ENCODE results near the gene MMP3.

Gene MMP3

DNA sequence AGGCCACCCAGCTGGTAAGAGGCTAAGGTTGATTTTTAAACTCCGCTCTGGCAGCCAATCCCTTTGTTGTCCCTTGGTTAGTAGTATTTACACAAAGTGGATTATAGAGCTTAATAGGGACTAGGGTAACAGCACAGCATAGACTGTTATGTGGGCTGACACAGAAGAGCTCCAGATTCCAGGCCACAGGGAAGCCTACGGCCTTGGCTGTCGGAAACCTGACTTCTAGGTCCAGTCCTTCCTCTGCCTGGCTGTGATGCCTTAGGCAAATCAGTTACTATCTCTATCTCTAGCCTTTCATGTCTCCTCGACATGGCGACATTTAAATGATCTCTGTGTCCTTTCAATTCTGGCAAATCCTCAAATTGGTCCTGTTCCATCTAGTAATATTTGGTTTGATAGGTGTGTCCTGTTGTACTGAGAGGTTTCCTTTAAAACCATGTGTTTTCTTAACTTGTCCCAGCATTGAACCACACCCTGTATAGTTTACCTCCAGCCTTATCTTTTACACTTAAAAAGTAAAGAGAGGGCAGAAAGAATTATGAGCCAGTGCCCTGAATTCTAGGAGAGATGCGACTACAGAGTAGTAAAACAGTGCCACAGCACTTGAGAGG, 49.6 kb downstream of the MMP3 start:
- TF ChIP-seq, protein P1, sequence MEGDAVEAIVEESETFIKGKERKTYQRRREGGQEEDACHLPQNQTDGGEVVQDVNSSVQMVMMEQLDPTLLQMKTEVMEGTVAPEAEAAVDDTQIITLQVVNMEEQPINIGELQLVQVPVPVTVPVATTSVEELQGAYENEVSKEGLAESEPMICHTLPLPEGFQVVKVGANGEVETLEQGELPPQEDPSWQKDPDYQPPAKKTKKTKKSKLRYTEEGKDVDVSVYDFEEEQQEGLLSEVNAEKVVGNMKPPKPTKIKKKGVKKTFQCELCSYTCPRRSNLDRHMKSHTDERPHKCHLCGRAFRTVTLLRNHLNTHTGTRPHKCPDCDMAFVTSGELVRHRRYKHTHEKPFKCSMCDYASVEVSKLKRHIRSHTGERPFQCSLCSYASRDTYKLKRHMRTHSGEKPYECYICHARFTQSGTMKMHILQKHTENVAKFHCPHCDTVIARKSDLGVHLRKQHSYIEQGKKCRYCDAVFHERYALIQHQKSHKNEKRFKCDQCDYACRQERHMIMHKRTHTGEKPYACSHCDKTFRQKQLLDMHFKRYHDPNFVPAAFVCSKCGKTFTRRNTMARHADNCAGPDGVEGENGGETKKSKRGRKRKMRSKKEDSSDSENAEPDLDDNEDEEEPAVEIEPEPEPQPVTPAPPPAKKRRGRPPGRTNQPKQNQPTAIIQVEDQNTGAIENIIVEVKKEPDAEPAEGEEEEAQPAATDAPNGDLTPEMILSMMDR (IDR thresholded peaks at IDR 0.05; ENCODE audit: low read depth, low read length) = no peak
- no peak overlapping the region for H3K4me3 ChIP-seq (replicated peaks in 1 of 2; ENCODE audit: low read depth in 2 of 2, low read length in 2 of 2)
- no peak for DNase-seq (ENCODE audit: low read depth in 2 of 2)

DNA sequence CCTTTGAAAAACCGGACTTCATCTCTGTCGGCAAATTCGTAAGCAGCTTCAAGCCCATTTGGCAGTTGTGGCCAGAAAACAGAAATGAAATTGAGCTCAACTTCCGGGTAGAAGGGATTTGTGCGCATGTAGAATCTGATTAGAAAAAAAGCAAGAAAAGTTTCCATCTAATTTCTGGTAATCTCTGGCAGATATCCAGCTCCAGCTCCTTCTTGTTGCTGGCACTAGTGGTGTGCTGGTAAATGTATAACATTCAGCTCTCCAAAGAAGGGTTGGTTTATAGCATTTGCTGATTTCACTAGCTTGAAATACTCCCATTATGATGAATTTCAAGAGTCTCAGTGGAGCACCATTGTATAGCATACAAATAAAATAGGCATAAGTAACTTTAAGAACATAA, 50.8 kb downstream of the MMP3 start:
- TF ChIP-seq, protein P1 (IDR thresholded peaks at IDR 0.05; ENCODE audit: low read depth, low read length) = no peak
- DNase-seq (ENCODE audit: low read depth in 2 of 2) = no peak
- no peak overlapping the region for H3K4me3 ChIP-seq (replicated peaks in 1 of 2; ENCODE audit: low read depth in 2 of 2, low read length in 2 of 2)

DNA sequence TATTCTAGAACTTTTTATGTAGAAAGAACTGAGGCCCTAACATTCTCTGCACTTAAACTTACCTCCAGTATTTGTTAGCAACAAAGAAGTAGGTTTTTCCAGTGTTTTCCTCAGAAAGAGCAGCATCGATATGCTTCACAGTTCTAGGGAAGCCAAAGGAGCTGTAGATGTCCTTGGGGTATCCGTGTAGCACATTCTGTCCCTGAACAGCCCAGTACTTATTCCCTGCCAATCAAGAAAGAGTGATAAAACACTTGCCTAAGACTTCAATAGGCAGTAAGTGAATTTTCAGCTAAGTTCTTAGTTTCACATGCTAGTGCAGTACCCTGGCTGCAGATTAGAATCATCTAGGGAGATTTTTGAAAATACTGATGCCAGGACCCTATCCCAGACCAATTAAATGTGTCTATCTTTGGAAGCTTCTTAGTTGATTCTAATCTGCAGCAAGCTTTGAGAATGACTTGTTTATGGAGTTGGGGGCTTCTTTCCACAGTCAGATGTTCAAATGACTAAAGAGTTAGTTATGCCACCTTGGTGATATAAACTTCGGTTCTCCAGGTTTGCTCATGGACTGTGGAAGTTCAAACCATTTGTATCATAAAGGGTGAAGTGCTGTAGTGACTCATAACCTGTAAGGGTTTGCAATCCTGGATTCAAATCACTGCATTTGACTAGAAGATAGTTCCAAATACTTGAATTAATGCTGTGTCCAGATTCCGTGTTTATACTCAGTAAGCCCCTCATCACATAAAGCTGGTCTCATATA, 52.0 kb downstream of the MMP3 start:
- no peak for DNase-seq (ENCODE audit: low read depth in 2 of 2)
- TF ChIP-seq, protein P1 (IDR thresholded peaks at IDR 0.05; ENCODE audit: low read depth, low read length) = no peak

DNA sequence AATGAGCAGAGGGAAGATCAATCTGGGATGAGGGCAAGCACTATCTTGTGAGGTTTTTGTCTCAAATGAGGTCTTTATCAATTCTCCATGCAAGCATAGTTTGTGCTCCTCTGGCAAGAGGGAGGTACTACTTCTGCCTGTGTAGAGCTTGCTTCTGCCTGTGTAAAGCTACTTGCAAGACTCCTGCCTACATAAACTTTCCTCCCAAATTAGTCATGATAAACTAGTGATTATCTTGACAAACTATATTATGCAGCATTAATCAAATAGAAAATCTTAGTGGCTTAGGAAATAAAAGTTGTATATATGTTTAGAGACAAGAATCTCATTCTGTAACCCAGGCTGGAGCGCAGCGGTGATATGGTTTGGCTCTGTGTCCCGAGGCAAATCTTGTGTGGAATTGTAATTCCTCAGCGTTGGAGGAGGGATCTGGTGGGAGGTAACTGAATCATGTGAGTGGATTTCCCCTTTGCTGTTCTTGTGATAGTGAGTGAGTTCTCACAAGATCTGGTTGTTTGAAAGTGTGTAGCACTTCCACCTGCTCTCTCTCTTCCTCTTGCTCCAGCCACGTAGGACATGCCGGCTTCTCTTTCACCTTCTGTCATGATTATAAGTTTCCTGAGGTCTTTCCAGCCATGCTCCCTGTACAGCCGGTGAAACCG, 54.9 kb downstream of the MMP3 start:
- TF ChIP-seq, protein P1 (IDR thresholded peaks at IDR 0.05; ENCODE audit: low read depth, low read length) = no peak
- H3K4me3 ChIP-seq (replicated peaks in 1 of 2; ENCODE audit: low read depth in 2 of 2, low read length in 2 of 2) = no peak overlapping the region
- DNase-seq (ENCODE audit: low read depth in 2 of 2) = no peak

More for the DNA sequence above, 52.0 kb downstream of the MMP3 start:
- no peak overlapping the region for H3K4me3 ChIP-seq (replicated peaks in 1 of 2; ENCODE audit: low read depth in 2 of 2, low read length in 2 of 2)

Measured in cardiac fibroblast (primary cell).